ENCODE measurements around the gene AGAP5. TPM values are rescaled to one million over a fixed set of nuclear protein-coding genes. Genes with fewer than 3 reads are reported as not detected.
"Not testable (repeated sequence)": the region's sequence is repeated elsewhere in the genome, so short reads cannot be mapped to it uniquely, and the experiment has no call there.

AGAP5 gene
- 1 to 10 TPM; 5.4 to 6.7 TPM for total RNA-seq

DNA sequence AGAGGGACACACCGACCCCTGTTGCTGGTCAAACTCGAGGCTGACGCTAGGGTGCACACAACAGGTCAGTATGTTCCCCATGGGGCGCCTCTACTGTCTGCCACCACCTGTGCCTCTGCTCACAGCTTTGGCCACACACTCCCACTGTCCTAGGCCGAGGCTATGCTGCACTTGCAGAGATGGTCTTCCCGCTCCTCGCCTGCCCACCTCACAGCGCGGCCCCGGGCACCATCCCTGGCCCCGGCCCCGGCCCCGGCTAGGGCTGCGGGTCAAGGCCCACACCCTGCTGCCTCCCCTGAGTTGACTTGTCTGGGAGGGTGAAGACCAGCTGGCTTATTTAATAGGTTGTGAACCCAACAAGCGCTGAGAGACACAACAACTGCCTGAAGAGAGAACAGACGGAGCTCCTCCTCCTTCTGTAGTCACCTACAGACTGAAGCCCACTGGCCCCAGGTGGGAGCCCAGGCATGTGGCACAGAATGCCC lies at the start of gene AGAP5:
Gene AGAP5, minus strand, starts transcription at position 435 of the 485 bp plus-strand sequence. Its CDS starts 354 bp downstream, at position 81.
- H3K27ac Mint-ChIP-seq, H3K4me3 Mint-ChIP-seq, H3K9me3 Mint-ChIP-seq, H3K4me1 Mint-ChIP-seq, DNase-seq, H3K36me3 Mint-ChIP-seq, H3K27me3 Mint-ChIP-seq: not testable (repeated sequence)

DNA sequence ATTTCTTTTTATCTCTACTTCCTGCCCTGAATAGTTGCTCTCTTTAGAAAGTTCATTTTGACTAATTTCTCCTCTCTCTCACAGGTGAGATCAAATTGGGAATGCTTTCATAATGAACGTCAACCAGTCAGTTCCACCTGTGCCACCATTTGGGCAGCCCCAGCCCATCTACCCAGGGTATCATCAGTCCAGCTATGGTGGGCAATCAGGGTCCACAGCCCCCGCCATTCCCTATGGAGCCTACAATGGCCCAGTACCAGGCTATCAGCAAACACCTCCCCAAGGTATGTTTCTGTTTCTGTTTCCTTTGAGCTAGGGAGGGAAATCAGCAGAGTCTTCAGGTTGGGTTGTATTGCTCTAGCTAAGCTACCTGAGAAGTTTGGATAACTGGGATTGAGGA lies 48.8 kb upstream of the AGAP5 start:
- Mint-ChIP-seq H3K27me3 (no peaks in the 10 kb centered on the region), H3K36me3 (peaks cover 34% of the 10 kb centered on the region), H3K4me1 (peaks cover 39% of the 10 kb centered on the region), H3K4me3 (peak overlapping the region; percentile 90), H3K27ac (peak overlapping the region; percentile 56), H3K9me3 (no peaks in the 10 kb centered on the region)
- no peak for DNase-seq

DNA sequence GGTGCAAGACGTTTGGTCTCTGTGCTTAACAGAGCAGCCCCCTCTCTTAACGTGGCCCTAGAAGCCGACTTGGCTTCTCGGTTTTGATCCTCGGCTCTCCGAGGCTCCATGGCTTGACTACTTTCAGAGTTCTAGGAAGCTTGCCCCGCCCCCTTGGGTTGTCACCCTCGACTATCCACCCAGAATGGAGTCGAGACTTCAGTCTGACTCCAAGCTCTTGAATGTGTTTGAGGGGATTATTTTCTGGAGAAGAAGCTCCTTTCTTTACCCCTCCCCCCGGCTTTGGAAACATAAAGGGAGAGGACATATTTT lies 46.7 kb upstream of the AGAP5 start:
- peaks cover 25% of the 10 kb centered on the region for H3K36me3 Mint-ChIP-seq
- H3K4me1 Mint-ChIP-seq: peaks cover 33% of the 10 kb centered on the region
- H3K27ac Mint-ChIP-seq: peak overlapping the region; percentile 99

DNA sequence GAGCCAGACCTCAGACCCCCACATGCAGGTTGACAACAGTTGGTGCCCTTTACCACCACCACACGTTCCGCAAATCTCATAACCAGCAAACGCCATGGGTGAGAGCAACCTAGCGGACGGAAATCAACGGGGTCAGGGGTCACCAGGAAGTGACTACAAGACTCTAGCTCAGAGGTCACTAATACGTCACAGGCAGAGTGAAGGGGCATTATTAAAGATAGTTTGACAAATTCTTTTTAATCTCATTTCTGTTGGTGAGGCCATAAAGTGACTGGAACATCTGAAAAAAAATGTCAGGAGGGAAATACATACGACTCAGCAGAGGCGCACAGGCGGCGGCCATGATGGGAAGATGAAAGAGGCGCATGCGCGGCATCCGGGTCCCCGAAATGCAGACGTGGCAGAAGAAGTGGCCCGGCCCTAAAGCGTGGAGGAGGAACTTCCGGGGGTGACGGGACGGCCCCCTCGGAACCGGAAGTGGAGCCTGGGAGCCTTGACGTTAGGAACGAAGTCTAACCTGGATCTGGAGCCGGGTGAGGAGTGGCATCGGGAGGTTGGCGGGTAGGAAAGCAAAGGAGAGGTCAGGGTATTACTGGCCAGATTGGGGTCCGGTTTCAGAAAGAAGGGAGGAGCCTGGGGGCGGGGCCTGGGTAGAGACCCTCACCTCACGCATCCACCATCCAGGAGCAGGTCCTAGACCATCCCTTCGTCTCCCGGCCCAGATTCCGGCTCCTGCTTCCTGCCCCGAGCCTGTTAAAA lies 46.2 kb upstream of the AGAP5 start, which contains the start of gene SEC24C:
Gene SEC24C, plus strand, starts transcription at position 468 of the 759 bp plus-strand sequence. CDS start 2,461 bp downstream, outside the sequence.
- Mint-ChIP-seq H3K4me1 (peaks cover 30% of the 10 kb centered on the region), H3K36me3 (peaks cover 23% of the 10 kb centered on the region), H3K27me3 (no peaks in the 10 kb centered on the region), H3K9me3 (no peaks in the 10 kb centered on the region), H3K27ac (peak within 1 kb of the TSS; percentile 99), H3K4me3 (peak within 1 kb of the TSS; percentile 90)
- DNase-seq: peak; percentile 92

More for the DNA sequence above, 46.7 kb upstream of the AGAP5 start:
- peak overlapping the region; percentile 90 for H3K4me3 Mint-ChIP-seq
- peak; percentile 59 for DNase-seq
- no peaks in the 10 kb centered on the region for H3K9me3 Mint-ChIP-seq
- no peaks in the 10 kb centered on the region for H3K27me3 Mint-ChIP-seq

DNA sequence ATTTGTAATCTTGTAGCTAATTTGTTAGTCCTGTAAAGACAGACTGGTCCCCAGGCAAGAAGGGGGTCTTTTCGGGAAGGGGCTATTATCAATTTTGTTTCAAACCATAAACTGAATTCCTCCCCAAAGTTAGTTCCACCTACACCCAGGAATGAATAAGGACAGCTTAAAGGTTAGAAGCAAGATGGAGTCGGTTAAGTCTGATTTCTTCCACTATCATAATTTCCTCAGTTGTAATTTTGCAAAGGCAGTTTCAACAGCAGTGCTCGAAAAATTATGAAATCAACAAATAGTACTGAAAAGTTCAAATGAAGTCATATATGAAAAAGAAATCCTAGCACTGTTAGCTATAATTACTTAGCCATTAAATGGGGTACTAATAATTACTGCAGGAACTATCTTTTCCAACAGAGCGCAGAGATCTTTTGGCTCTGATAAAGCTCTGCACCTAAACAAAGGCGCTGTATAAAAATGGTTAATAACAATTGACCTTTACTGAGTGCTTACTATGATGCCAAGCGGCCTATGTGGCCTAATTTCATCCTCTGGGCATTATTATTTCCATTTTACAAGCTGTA lies 45.5 kb upstream of the AGAP5 start:
- H3K9me3 Mint-ChIP-seq: no peaks in the 10 kb centered on the region
- peak overlapping the region; percentile 90 for H3K4me3 Mint-ChIP-seq
- no peaks in the 10 kb centered on the region for H3K27me3 Mint-ChIP-seq
- DNase-seq: no peak
- H3K27ac Mint-ChIP-seq: peak overlapping the region; percentile 99
- H3K4me1 Mint-ChIP-seq: peaks cover 28% of the 10 kb centered on the region
- H3K36me3 Mint-ChIP-seq: peaks cover 21% of the 10 kb centered on the region

DNA sequence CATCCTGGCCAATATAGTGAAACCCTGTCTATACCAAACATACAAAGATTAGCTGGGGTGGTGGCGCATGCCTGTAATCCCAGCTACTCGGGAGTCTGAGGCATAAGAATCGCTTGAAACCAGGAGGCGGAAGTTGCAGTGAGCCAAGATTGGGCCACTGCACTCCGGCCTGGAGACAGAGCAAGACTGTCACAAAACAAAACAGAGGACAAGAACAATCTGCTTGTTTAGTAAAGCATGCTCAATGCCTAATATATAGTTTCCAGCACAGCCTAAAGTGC lies 44.5 kb upstream of the AGAP5 start:
- Mint-ChIP-seq H3K36me3 (peaks cover 21% of the 10 kb centered on the region), H3K9me3 (no peaks in the 10 kb centered on the region), H3K27ac (peak overlapping the region; percentile 99), H3K27me3 (no peaks in the 10 kb centered on the region), H3K4me3 (peak overlapping the region; percentile 90), H3K4me1 (peaks cover 26% of the 10 kb centered on the region)
- DNase-seq: no peak

DNA sequence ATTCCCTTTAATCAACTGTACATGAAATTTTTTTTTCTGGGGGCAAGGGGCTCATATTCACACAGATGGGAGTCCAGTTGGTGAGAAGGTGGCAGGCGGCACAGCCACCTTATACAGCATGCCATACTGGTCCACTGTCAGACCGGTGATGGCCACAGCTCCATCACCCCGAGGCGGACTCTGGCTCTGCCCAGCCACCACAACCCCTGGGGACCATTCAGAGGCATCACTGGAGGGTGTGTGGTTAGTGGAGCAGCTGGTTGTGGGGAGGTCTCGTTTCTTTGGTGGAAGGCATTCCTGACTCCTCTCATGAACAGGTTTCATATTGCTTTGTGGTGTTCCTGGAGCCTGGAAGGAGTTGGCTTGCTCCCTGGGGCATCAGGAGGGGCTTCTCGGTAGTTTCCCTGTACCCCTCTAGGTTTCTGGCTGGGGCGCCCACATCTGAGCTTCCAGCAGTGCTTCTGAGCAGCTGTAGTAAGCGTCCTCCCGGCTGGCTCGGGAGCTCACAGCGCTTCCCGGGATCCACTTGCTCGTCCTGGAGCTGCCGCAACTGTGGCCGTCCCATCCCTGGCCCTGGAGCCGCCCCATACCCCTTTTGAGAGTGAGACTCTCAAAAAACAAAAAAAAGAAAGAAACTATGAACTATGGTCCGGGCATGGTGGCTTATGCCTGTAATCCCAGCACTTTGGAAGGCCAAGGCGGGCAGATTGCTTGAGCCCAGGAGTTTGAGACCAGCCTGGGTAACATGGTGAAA lies 42.8 kb upstream of the AGAP5 start:
- Mint-ChIP-seq H3K36me3 (peaks cover 15% of the 10 kb centered on the region), H3K4me1 (peaks cover 17% of the 10 kb centered on the region)
- not testable (repeated sequence) for H3K27ac Mint-ChIP-seq, H3K27me3 Mint-ChIP-seq, DNase-seq, H3K4me3 Mint-ChIP-seq, H3K9me3 Mint-ChIP-seq

DNA sequence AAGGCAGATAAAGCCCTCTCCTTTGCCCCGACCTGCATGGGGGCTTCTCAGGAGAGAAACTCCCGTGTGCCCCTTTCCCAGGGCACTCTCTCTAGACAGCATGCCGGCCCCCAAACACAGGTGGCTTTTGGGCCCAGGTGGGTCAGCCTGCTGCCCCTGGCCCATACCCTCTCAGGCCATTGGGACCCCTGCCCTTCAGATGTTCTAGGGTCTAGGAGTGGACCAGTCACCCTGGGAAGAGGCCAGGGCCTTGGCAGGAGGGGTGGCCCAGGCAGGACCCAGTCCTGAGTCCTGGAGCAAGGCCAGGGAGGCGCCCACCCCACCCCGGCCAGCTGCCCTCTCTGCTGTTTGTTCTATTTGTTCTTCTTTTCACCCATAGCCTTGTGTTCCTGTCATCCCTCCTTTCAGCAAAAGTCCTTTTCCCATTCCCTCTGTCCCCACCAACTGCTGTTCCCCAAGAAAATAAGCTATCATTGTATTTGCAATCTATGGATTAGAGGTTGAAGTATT lies 36.9 kb upstream of the AGAP5 start:
- Mint-ChIP-seq H3K36me3 (no peaks in the 10 kb centered on the region), H3K4me1 (peaks cover 8% of the 10 kb centered on the region), H3K27me3 (no peaks in the 10 kb centered on the region), H3K4me3 (no peak overlapping the region), H3K9me3 (no peaks in the 10 kb centered on the region), H3K27ac (no peak overlapping the region)
- DNase-seq: no peak

DNA sequence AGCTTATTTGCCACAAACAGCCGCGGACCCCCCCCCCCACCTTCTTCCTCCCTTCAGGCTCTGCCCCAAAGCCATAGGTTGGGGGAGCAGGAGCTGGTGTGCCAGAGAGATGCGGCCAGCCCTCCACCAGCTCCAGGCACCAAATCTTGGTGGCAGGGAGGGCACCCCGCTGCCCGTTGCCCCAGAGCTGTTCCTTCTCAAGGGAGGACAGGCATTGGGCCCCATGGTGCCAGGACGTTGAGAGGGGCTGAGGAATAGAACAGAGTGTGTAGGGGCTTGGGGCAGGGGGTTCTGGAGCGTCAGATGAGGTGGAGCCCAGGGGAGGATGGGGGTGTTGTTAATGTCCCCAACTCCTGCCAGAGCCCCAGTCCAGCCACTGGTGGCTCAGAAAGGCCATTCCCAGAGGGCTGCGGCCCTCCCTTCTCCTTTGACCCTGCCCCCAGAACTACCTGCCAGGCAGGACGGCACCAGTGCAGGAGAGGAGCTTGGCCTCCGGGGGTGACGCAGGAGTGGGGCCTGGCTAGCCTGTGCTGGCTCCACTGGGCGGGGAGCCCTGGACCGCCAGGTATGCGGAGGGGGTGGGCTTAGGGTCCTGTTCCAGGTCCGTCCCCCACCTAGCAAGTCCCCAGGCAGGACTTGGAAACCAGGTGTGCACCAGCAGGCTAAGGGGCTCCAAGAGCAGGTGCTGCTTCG lies 36.3 kb upstream of the AGAP5 start:
- Mint-ChIP-seq H3K27me3 (no peaks in the 10 kb centered on the region), H3K9me3 (no peaks in the 10 kb centered on the region), H3K4me3 (no peak overlapping the region), H3K4me1 (peaks cover 11% of the 10 kb centered on the region), H3K27ac (no peak overlapping the region), H3K36me3 (no peaks in the 10 kb centered on the region)
- no peak for DNase-seq

DNA sequence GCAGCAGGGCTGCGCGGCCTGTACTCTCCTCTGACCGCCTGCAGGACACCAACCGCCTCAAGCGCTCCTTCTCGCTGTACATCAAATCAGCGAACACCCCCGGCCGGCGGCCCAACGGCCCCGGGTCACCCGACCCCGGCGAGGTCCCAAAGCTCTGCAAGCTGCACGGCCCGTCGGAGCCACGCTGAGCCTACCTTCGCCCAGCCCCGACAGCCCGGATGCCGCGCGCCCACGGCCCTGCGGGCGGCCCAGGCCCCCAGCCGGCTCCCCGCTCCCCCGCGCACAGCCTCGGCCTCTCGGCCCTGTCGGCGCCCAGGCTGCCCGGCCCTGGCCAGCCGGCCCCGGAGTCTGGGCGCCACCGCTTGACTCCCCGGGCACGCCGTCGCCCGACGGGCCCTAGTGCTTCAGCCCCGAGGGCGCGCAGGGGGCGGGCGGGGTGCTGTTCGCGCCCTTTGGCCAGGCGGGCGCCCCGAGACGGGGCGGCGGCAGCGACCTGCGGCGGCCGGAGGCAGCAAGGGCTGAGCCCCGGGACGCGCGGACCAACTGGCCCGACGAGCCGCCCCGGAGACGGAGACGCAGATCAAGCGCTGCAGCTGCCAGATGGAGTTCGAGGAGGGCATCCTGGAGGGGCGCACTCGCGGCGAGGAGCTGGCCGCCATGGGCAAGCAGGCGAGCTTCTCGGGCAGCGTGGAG lies 35.2 kb upstream of the AGAP5 start:
- DNase-seq: no peak
- Mint-ChIP-seq H3K4me3 (no peak overlapping the region), H3K9me3 (no peaks in the 10 kb centered on the region), H3K27me3 (no peaks in the 10 kb centered on the region), H3K36me3 (no peaks in the 10 kb centered on the region), H3K4me1 (peaks cover 11% of the 10 kb centered on the region), H3K27ac (no peak overlapping the region)

DNA sequence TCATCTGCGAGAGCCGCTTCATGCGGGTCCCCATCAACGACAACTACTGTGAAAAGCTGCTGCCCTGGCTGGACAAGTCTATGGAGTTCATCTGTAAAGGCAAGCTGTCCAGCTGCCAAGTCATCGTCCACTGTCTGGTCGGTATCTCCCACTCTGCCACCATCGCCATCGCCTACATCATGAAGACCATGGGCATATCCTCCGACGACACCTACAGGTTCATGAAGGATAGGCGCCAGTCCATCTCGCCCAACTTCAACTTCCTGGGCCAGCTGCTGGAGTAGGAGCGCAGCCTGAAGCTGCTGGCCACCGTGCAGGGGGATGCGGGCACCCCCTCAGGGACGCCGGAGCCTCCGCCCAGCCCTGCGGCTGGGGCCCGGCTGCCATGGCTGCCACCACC lies 34.5 kb upstream of the AGAP5 start:
- peak overlapping the region; percentile 40 for H3K4me3 Mint-ChIP-seq
- peaks cover 11% of the 10 kb centered on the region for H3K4me1 Mint-ChIP-seq
- no peaks in the 10 kb centered on the region for H3K27me3 Mint-ChIP-seq
- H3K9me3 Mint-ChIP-seq: no peaks in the 10 kb centered on the region
- peaks cover 3% of the 10 kb centered on the region for H3K36me3 Mint-ChIP-seq
- no peak overlapping the region for H3K27ac Mint-ChIP-seq
- no peak for DNase-seq

DNA sequence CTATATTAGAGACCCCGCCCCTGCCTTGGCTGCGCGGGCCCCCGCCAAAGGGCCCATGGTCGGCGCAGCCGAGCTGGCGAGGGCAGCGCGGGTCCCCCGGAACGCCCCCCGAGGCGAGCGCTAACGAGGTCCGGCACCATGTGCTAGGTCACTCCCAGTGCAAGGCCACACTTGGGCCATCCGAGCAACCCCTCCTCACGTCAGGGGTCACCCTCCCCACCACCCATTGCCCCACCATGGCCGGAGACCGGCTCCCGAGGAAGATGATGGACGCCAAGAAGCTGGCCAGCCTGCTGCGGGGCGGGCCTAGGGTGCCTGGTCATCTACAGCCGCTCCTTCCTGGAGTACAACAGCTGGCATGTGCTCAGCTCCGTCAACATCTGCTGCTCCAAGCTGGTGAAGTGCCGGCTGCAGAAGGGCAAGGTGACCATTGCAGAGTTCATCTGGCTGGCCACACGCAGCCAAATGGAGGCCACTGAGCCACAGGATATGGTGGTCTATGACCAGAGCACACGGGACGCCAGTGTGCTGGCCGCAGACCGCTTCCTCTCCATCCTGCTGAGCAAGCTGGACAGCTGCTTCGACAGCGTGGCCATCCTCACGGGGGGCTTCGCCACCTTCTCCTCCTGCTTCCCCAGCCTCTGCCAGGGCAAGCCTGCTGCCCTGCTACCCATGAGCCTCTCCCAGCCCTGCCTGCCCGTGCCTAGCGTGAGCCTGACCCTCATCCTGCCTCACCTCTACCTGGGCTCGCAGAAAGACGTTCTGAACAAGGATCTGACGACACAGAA lies 33.9 kb upstream of the AGAP5 start:
- DNase-seq: no peak
- Mint-ChIP-seq H3K27ac (no peak overlapping the region), H3K4me1 (peaks cover 11% of the 10 kb centered on the region), H3K9me3 (no peaks in the 10 kb centered on the region), H3K36me3 (peaks cover 4% of the 10 kb centered on the region), H3K4me3 (peak overlapping the region; percentile 40), H3K27me3 (no peaks in the 10 kb centered on the region)

DNA sequence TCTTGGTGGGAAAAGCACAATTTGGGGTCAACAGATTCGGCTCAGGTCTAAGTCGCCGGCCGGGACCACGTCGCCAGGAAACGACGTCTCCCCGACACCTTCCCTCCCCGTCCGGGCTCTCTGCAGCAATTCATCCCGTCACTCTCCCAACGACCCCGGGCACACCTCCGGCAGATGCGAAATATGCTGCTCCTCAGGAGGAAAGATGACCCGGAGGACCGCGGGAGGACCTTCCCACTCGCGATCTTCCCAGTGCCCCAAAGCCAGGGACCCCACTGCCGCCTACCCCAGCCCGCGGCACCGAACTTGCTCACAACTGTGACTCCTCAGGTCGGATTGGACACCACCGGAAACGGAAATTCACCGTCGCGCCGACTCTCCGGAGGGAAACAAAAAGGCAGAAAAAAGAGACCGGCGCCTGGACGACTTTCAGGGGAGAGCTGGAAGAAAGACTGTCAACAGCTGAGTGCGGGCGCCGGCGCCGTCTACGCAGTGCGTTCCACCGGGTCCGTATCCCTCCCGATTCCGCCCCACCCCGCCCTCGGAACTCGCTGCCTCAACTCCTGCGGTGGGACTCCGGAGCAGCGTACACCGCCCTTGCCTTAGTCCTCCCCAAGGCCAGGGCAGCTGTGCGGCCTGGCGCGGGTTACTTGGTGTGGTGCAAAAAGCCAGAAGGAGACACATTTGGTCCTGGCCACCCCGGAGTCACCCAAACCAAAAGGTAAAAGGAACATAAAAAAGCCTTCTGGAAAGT lies 32.4 kb upstream of the AGAP5 start:
- H3K4me3 Mint-ChIP-seq: peak overlapping the region; percentile 98
- peak overlapping the region; percentile 95 for H3K27ac Mint-ChIP-seq
- peak; percentile 92 for DNase-seq
- no peaks in the 10 kb centered on the region for H3K27me3 Mint-ChIP-seq
- peaks cover 9% of the 10 kb centered on the region for H3K36me3 Mint-ChIP-seq
- H3K4me1 Mint-ChIP-seq: peaks cover 8% of the 10 kb centered on the region
- no peaks in the 10 kb centered on the region for H3K9me3 Mint-ChIP-seq

All from activated naive CD8-positive, alpha-beta T cell treated with anti-CD3 and anti-CD28 coated beads for 36 hours (primary cell).